Thyroid gland (tissue), 4 donors: ENCODE measurements around the gene SULT1A3.
"Not testable (repeated sequence)": the region's sequence is repeated elsewhere in the genome, so short reads cannot be mapped to it uniquely, and the experiment has no call there.

Experiments used
- CTCF ChIP-seq, 6 experiments: fragments of 200-600 bp in 3 of 6; fragments of 450-650 bp in 3 of 6; sonication (generic) in 3 of 6; IDR thresholded peaks; one replicate each; pipeline ENCODE4 v1.5.1; 2016 to 2019; ENCODE audit warnings: antibody characterized with exemption in 6 of 6, mild to moderate bottlenecking in 2 of 6, inconsistent platforms in 1 of 6, moderate library complexity in 1 of 6
- POLR2A ChIP-seq, 2 donors: fragments of 450-650 bp; IDR thresholded peaks; one replicate each; pipeline ENCODE4 v1.6.1; 2017; ENCODE audit warnings: antibody characterized with exemption in 2 of 2, mild to moderate bottlenecking in 2 of 2, moderate library complexity in 1 of 2

DNA sequence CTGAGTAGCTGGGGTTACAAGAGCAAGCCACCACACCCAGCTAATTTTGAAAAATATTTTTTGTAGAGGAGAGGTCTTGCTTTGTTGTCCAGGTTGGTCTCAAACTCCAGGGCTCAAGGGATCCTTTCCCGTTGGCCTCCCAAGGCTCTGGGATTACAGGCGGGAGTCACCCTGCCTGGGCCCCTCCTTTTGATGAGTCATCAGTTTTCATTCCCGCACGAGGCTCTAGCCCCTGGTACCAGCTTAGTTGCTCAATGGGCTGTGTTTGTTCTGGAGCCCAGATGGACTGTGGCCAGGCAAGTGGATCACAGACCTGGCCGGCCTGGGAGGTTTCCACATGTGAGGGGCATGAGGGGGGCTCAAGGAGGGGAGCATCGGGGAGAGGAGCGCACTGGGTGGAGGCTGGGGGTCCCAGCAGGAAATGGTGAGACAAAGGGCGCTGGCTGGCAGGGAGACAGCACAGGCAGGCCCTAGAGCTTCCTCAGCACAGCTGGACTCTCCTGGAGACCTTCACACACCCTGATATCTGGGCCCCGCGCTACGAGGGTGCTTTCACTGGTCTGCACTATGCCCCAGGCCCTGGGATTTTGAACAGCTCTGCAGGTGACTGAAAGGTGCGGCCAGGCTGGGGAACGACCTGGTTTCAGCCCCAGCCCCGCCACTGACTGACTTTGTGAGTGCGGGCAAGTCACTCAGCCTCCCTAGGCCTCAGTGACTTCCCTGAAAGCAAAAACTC is 721 bp downstream of the SULT1A3 start:
- not testable (repeated sequence) for TF ChIP-seq POLR2A, CTCF (IDR thresholded peaks at IDR 0.05)
